ENCODE results near the gene PVR. TPM values are rescaled to one million over a fixed set of nuclear protein-coding genes. Genes with fewer than 3 reads are reported as not detected.
"Not testable (repeated sequence)": the region's sequence is repeated elsewhere in the genome, so short reads cannot be mapped to it uniquely, and the experiment has no call there.

PVR gene
- total RNA-seq, 1 experiment from 2014 or later: 78.3 TPM

- no peak for DNase-seq (ENCODE audit: low read depth)
Measured at GRCh38 chr19:44645407-44646048, 1.8 kb downstream of the PVR start.

- no peak for DNase-seq (ENCODE audit: low read depth)
Measured at GRCh38 chr19:44646049-44646416, 2.3 kb downstream of the PVR start.

GRCh38 chr19:44647144-44647543, 3.4 kb downstream of the PVR start:
- no peak for DNase-seq (ENCODE audit: low read depth)

- DNase-seq (ENCODE audit: low read depth): no peak
Measured at GRCh38 chr19:44648631-44649251, 5.0 kb downstream of the PVR start.

- DNase-seq (ENCODE audit: low read depth): no peak
Measured at GRCh38 chr19:44649578-44650145, 6.0 kb downstream of the PVR start.

- DNase-seq (ENCODE audit: low read depth): no peak
Measured at GRCh38 chr19:44653343-44653742, 9.6 kb downstream of the PVR start.

GRCh38 chr19:44653977-44654774, 10.5 kb downstream of the PVR start:
- DNase-seq (ENCODE audit: low read depth): peak; percentile 76

GRCh38 chr19:44657211-44657921, 13.7 kb downstream of the PVR start:
- DNase-seq (ENCODE audit: low read depth): peak; percentile 70

- DNase-seq (ENCODE audit: low read depth): no peak
Measured at GRCh38 chr19:44658069-44658733, 14.5 kb downstream of the PVR start.

- no peak for DNase-seq (ENCODE audit: low read depth)
Measured at GRCh38 chr19:44660081-44660480, 16.4 kb downstream of the PVR start.

- DNase-seq (ENCODE audit: low read depth): no peak
Measured at GRCh38 chr19:44661205-44661604, 17.5 kb downstream of the PVR start.

GRCh38 chr19:44661904-44662303, 18.2 kb downstream of the PVR start:
- DNase-seq (ENCODE audit: low read depth): no peak

- no peak for DNase-seq (ENCODE audit: low read depth)
Measured at GRCh38 chr19:44662691-44663385, 19.1 kb downstream of the PVR start.

GRCh38 chr19:44663996-44664395, 20.3 kb downstream of the PVR start:
- DNase-seq (ENCODE audit: low read depth): no peak

GRCh38 chr19:44664976-44665375, 21.3 kb downstream of the PVR start:
- DNase-seq (ENCODE audit: low read depth): no peak

- DNase-seq (ENCODE audit: low read depth): no peak
Measured at GRCh38 chr19:44666852-44667556, 23.3 kb downstream of the PVR start.

- DNase-seq (ENCODE audit: low read depth): no peak
Measured at GRCh38 chr19:44668985-44669764, 25.5 kb downstream of the PVR start.

- not testable (repeated sequence) for DNase-seq (ENCODE audit: low read depth)
Measured at GRCh38 chr19:44670027-44670426, 26.3 kb downstream of the PVR start.

GRCh38 chr19:44671400-44671799, 27.7 kb downstream of the PVR start, which contains the start of gene CEACAM19:
Gene CEACAM19, plus strand, starts transcription at chr19:44671482. Its CDS starts 450 bp downstream, at chr19:44671932.
- no peak for DNase-seq (ENCODE audit: low read depth)

Data from Daoy (cell line).